ENCODE data around the gene MZT2B. TPM values are rescaled to one million over a fixed set of nuclear protein-coding genes. Genes with fewer than 3 reads are reported as not detected.
"Not testable (repeated sequence)": the region's sequence is repeated elsewhere in the genome, so short reads cannot be mapped to it uniquely, and the experiment has no call there.

MZT2B gene
- total RNA-seq, 1 experiment from 2014 or later, result 341 TPM

DNA sequence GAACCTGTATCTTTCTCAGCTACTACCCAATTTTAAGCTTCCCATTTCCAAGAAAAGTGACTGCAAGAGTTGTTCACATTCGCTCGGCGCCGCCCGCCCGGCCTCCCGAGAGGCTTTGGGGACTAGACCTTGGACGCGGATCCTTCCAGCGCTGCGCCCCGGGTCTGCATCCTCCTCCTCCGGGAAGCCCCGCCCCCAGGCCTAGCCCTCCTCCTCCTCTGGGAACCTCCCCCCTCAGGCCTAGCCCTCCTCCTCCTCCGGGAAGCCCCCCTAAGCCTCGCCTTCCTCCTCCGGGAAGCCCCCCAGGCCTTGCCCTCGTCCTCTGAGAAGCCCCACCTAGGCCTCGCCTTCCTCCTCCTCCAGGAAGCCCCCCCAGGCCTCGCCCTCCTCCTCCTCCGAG lies 45.9 kb downstream of the MZT2B start:
- CTCF ChIA-PET; BruUV-seq (replicated peaks); POLR2A ChIA-PET (ENCODE audit: low non-redundant PET); H3K9me3 ChIP-seq (ENCODE audit: low read depth, low read length, poor library complexity, severe bottlenecking); H3K4me3 ChIP-seq (ENCODE audit: low read depth, low read length, poor library complexity, severe bottlenecking); H3K27ac ChIP-seq (ENCODE audit: low read depth, low read length, poor library complexity, severe bottlenecking); H3K4me1 ChIP-seq (ENCODE audit: insufficient read depth, low read length, poor library complexity, severe bottlenecking); H3K27me3 ChIP-seq (replicated peaks; ENCODE audit: insufficient read depth, low read depth, low read length, poor library complexity); H3K36me3 ChIP-seq (ENCODE audit: insufficient read depth, low read length, poor library complexity, severe bottlenecking); DNase-seq (ENCODE audit: low spot score); intact Hi-C loops (cut with micrococcal nuclease; ENCODE audit: unreplicated experiment): not testable (repeated sequence)

GRCh38 chr2:130228467-130229160 lies 46.6 kb downstream of the MZT2B start:
- H3K4me1 ChIP-seq (ENCODE audit: insufficient read depth, low read length, poor library complexity, severe bottlenecking); CTCF ChIA-PET; H3K4me3 ChIP-seq (ENCODE audit: low read depth, low read length, poor library complexity, severe bottlenecking); BruUV-seq (replicated peaks); H3K9me3 ChIP-seq (ENCODE audit: low read depth, low read length, poor library complexity, severe bottlenecking); POLR2A ChIA-PET (ENCODE audit: low non-redundant PET); H3K36me3 ChIP-seq (ENCODE audit: insufficient read depth, low read length, poor library complexity, severe bottlenecking); H3K27me3 ChIP-seq (replicated peaks; ENCODE audit: insufficient read depth, low read depth, low read length, poor library complexity); DNase-seq (ENCODE audit: low spot score); intact Hi-C loops (cut with micrococcal nuclease; ENCODE audit: unreplicated experiment); H3K27ac ChIP-seq (ENCODE audit: low read depth, low read length, poor library complexity, severe bottlenecking): not testable (repeated sequence)

DNA sequence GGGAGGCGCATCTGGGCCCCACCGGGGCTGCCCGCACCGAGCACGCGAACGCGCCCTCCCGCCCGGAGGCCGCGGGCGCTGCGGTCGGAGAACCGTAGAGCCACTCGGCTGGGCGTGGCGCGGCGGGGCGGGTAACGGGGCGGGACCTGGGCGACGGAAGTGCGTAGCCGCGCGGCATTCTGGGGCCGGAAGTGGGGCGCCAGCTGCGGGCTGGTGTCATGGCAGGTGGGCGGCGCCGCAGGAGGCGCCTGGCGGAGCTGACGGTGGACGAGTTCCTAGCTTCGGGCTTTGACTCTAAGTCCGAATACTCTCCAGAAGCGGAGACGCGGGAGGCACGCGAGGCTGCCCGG lies 47.1 kb downstream of the MZT2B start:
- intact Hi-C loops (cut with micrococcal nuclease; ENCODE audit: unreplicated experiment); H3K4me1 ChIP-seq (ENCODE audit: insufficient read depth, low read length, poor library complexity, severe bottlenecking); H3K27me3 ChIP-seq (replicated peaks; ENCODE audit: insufficient read depth, low read depth, low read length, poor library complexity); DNase-seq (ENCODE audit: low spot score); POLR2A ChIA-PET (ENCODE audit: low non-redundant PET); BruUV-seq (replicated peaks); H3K9me3 ChIP-seq (ENCODE audit: low read depth, low read length, poor library complexity, severe bottlenecking); H3K4me3 ChIP-seq (ENCODE audit: low read depth, low read length, poor library complexity, severe bottlenecking); H3K27ac ChIP-seq (ENCODE audit: low read depth, low read length, poor library complexity, severe bottlenecking); CTCF ChIA-PET; H3K36me3 ChIP-seq (ENCODE audit: insufficient read depth, low read length, poor library complexity, severe bottlenecking): not testable (repeated sequence)

DNA sequence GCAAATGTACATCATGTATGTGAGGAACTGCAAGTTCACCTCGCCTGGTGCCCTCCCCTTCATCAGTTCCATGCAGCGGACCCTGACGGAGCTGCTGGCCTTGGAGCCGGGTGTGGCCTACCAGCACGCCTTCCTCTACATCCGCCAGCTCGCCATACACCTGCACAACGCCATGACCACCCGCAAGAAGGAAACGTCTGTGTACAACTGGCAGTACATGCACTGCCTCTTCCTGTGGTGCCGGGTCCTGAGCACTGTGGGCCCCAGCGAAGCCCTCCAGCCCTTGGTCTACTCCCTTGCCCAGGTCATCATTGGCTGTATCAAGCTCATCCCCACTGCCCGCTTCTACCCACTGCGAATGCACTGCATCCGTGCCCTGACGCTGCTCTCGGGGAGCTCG lies 48.3 kb downstream of the MZT2B start:
- H3K4me1 ChIP-seq (ENCODE audit: insufficient read depth, low read length, poor library complexity, severe bottlenecking); H3K4me3 ChIP-seq (ENCODE audit: low read depth, low read length, poor library complexity, severe bottlenecking); H3K27me3 ChIP-seq (replicated peaks; ENCODE audit: insufficient read depth, low read depth, low read length, poor library complexity); DNase-seq (ENCODE audit: low spot score); intact Hi-C loops (cut with micrococcal nuclease; ENCODE audit: unreplicated experiment); H3K36me3 ChIP-seq (ENCODE audit: insufficient read depth, low read length, poor library complexity, severe bottlenecking); H3K9me3 ChIP-seq (ENCODE audit: low read depth, low read length, poor library complexity, severe bottlenecking); H3K27ac ChIP-seq (ENCODE audit: low read depth, low read length, poor library complexity, severe bottlenecking); CTCF ChIA-PET; BruUV-seq (replicated peaks); POLR2A ChIA-PET (ENCODE audit: low non-redundant PET): not testable (repeated sequence)

GRCh38 chr2:130230907-130231306 lies 48.8 kb downstream of the MZT2B start:
- BruUV-seq (replicated peaks); H3K36me3 ChIP-seq (ENCODE audit: insufficient read depth, low read length, poor library complexity, severe bottlenecking); H3K27ac ChIP-seq (ENCODE audit: low read depth, low read length, poor library complexity, severe bottlenecking); DNase-seq (ENCODE audit: low spot score); H3K27me3 ChIP-seq (replicated peaks; ENCODE audit: insufficient read depth, low read depth, low read length, poor library complexity); POLR2A ChIA-PET (ENCODE audit: low non-redundant PET); CTCF ChIA-PET; H3K4me1 ChIP-seq (ENCODE audit: insufficient read depth, low read length, poor library complexity, severe bottlenecking); H3K9me3 ChIP-seq (ENCODE audit: low read depth, low read length, poor library complexity, severe bottlenecking); intact Hi-C loops (cut with micrococcal nuclease; ENCODE audit: unreplicated experiment); H3K4me3 ChIP-seq (ENCODE audit: low read depth, low read length, poor library complexity, severe bottlenecking): not testable (repeated sequence)

GRCh38 chr2:130231656-130232055 lies 49.6 kb downstream of the MZT2B start:
- CTCF ChIA-PET, result no interaction called here
- no peak for TF ChIP-seq EZH2 (IDR thresholded peaks at IDR 0.05; ENCODE audit: borderline replicate concordance, low read depth, low read length, poor library complexity, severe bottlenecking)
- TF ChIP-seq, protein P1, sequence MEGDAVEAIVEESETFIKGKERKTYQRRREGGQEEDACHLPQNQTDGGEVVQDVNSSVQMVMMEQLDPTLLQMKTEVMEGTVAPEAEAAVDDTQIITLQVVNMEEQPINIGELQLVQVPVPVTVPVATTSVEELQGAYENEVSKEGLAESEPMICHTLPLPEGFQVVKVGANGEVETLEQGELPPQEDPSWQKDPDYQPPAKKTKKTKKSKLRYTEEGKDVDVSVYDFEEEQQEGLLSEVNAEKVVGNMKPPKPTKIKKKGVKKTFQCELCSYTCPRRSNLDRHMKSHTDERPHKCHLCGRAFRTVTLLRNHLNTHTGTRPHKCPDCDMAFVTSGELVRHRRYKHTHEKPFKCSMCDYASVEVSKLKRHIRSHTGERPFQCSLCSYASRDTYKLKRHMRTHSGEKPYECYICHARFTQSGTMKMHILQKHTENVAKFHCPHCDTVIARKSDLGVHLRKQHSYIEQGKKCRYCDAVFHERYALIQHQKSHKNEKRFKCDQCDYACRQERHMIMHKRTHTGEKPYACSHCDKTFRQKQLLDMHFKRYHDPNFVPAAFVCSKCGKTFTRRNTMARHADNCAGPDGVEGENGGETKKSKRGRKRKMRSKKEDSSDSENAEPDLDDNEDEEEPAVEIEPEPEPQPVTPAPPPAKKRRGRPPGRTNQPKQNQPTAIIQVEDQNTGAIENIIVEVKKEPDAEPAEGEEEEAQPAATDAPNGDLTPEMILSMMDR (conservative IDR thresholded peaks at IDR 0.05; ENCODE audit: low read depth, low read length), result no peak
- H3K27me3 ChIP-seq (replicated peaks; ENCODE audit: insufficient read depth, low read depth, low read length, poor library complexity), result no peaks in the 10 kb centered on the region
- H3K36me3 ChIP-seq (ENCODE audit: insufficient read depth, low read length, poor library complexity, severe bottlenecking), result no peaks in the 10 kb centered on the region
- POLR2A ChIA-PET (ENCODE audit: low non-redundant PET), result no interaction called here
- H3K4me3 ChIP-seq (ENCODE audit: low read depth, low read length, poor library complexity, severe bottlenecking), result no peak overlapping the region
- no peak overlapping the region for H3K27ac ChIP-seq (ENCODE audit: low read depth, low read length, poor library complexity, severe bottlenecking)
- H3K4me1 ChIP-seq (ENCODE audit: insufficient read depth, low read length, poor library complexity, severe bottlenecking), result no peaks in the 10 kb centered on the region
- H3K9me3 ChIP-seq (ENCODE audit: low read depth, low read length, poor library complexity, severe bottlenecking), result no peaks in the 10 kb centered on the region
- no peak for DNase-seq (ENCODE audit: low spot score)
- intact Hi-C loops (cut with micrococcal nuclease; ENCODE audit: unreplicated experiment), result no loop called here
- no TSS peak for BruUV-seq (replicated peaks)

- intact Hi-C loops (cut with micrococcal nuclease; ENCODE audit: unreplicated experiment); H3K27ac ChIP-seq (ENCODE audit: low read depth, low read length, poor library complexity, severe bottlenecking); BruUV-seq (replicated peaks): not testable (repeated sequence)
Measured at GRCh38 chr2:130233066-130233465, 51.0 kb downstream of the MZT2B start.

More at GRCh38 chr2:130233066-130233465, 51.0 kb downstream of the MZT2B start:
- DNase-seq (ENCODE audit: low spot score); H3K27me3 ChIP-seq (replicated peaks; ENCODE audit: insufficient read depth, low read depth, low read length, poor library complexity); POLR2A ChIA-PET (ENCODE audit: low non-redundant PET); H3K4me1 ChIP-seq (ENCODE audit: insufficient read depth, low read length, poor library complexity, severe bottlenecking); CTCF ChIA-PET; H3K4me3 ChIP-seq (ENCODE audit: low read depth, low read length, poor library complexity, severe bottlenecking); H3K9me3 ChIP-seq (ENCODE audit: low read depth, low read length, poor library complexity, severe bottlenecking); H3K36me3 ChIP-seq (ENCODE audit: insufficient read depth, low read length, poor library complexity, severe bottlenecking): not testable (repeated sequence)
